GM18526 (cell line): Measurements from ENCODE around the gene C2CD2.

ENCODE experiments used
- POLR2A ChIP-seq: IDR thresholded peaks from 3 replicates; pipeline ENCODE4 v1.6.1; 2011; ENCODE audit not compliant: insufficient read length; ENCODE audit errors: extremely low read depth

Gene C2CD2

GRCh38 chr21:41880153-41880552 lies 73.7 kb downstream of the C2CD2 start:
- TF ChIP-seq POLR2A = no peak

- TF ChIP-seq POLR2A = peak; percentile 43
Observed at GRCh38 chr21:41879190-41879998, 74.4 kb downstream of the C2CD2 start, which contains the start of gene PRDM15. PRDM15 (minus strand) TSS chr21:41879344; CDS start chr21:41860363, 18,981 bp downstream.

- no peak for TF ChIP-seq POLR2A
Observed at GRCh38 chr21:41878831-41879189, 75.0 kb downstream of the C2CD2 start.

GRCh38 chr21:41877901-41878830 lies 75.7 kb downstream of the C2CD2 start:
- TF ChIP-seq POLR2A = no peak

- no peak for TF ChIP-seq POLR2A
Observed at GRCh38 chr21:41876928-41877652, 76.7 kb downstream of the C2CD2 start.

- no peak for TF ChIP-seq POLR2A
Observed at GRCh38 chr21:41876396-41876795, 77.4 kb downstream of the C2CD2 start.

GRCh38 chr21:41875086-41875485 lies 78.7 kb downstream of the C2CD2 start:
- TF ChIP-seq POLR2A = no peak

GRCh38 chr21:41874611-41875010 lies 79.2 kb downstream of the C2CD2 start:
- no peak for TF ChIP-seq POLR2A

GRCh38 chr21:41873426-41873825 lies 80.4 kb downstream of the C2CD2 start:
- TF ChIP-seq POLR2A = no peak

GRCh38 chr21:41873005-41873404 lies 80.8 kb downstream of the C2CD2 start:
- TF ChIP-seq POLR2A = no peak

GRCh38 chr21:41871293-41872030 lies 82.4 kb downstream of the C2CD2 start:
- no peak for TF ChIP-seq POLR2A

- TF ChIP-seq POLR2A = no peak
Observed at GRCh38 chr21:41869771-41870170, 84.0 kb downstream of the C2CD2 start.

GRCh38 chr21:41868062-41868710 lies 85.6 kb downstream of the C2CD2 start:
- TF ChIP-seq POLR2A = peak; percentile 22

GRCh38 chr21:41867313-41867712 lies 86.5 kb downstream of the C2CD2 start:
- TF ChIP-seq POLR2A = no peak

GRCh38 chr21:41866274-41866809 lies 87.5 kb downstream of the C2CD2 start:
- TF ChIP-seq POLR2A = no peak
